GM12878 (cell line): ENCODE measurements around the gene SYS1. TPM values are rescaled to one million over a fixed set of nuclear protein-coding genes. Genes with fewer than 3 reads are reported as not detected.

Source experiments
- BHLHE40 ChIP-seq, 2 experiments: fragments of 450-650 bp in 1 of 2; IDR thresholded peaks; 2 replicates each; pipeline ENCODE4 v1.6.1; 2011 to 2017; ENCODE audit warnings: low read depth in 2 of 2, borderline replicate concordance in 1 of 2, improper control_type of control experiment in 1 of 2, low read length in 1 of 2, mild to moderate bottlenecking in 1 of 2
- BMI1 ChIP-seq: fragments of 450-650 bp; IDR thresholded peaks from 2 replicates; pipeline ENCODE4 v1.6.1; 2016; ENCODE audit warnings: mild to moderate bottlenecking, moderate library complexity, borderline replicate concordance
- FOS ChIP-seq: IDR thresholded peaks from 3 replicates; pipeline ENCODE4 v1.6.1; 2011; ENCODE audit warnings: borderline replicate concordance; ENCODE audit not compliant: insufficient read length; ENCODE audit errors: extremely low read depth
- GABPA ChIP-seq: IDR thresholded peaks from 2 replicates; pipeline ENCODE4 v1.6.1; 2014; ENCODE audit warnings: antibody characterized with exemption, low read depth, mild to moderate bottlenecking, inconsistent platforms
- HDAC2 ChIP-seq: fragments of 200-600 bp; sonication (generic); IDR thresholded peaks from 2 replicates; pipeline ENCODE4 v1.6.1; 2017
- KAT2A ChIP-seq: conservative IDR thresholded peaks from 2 replicates; pipeline ENCODE4 v1.6.1; 2011; ENCODE audit warnings: low read depth, low read length; ENCODE audit not compliant: control insufficient read depth
- NBN ChIP-seq: fragments of 450-650 bp; IDR thresholded peaks from 2 replicates; pipeline ENCODE4 v1.6.1; 2016
- NR2C1 ChIP-seq: fragments of 450-650 bp; IDR thresholded peaks from 2 replicates; pipeline ENCODE4 v1.6.1; 2017; ENCODE audit warnings: antibody characterized with exemption, mild to moderate bottlenecking, moderate library complexity
- RAD51 ChIP-seq: fragments of 450-650 bp; IDR thresholded peaks from 2 replicates; pipeline ENCODE4 v1.6.1; 2016; ENCODE audit warnings: moderate library complexity, mild to moderate bottlenecking, inconsistent platforms
- SREBF1 ChIP-seq: IDR thresholded peaks from 2 replicates; pipeline ENCODE4 v1.6.1; 2012; ENCODE audit warnings: mild to moderate bottlenecking, low read length
- SUZ12 ChIP-seq: fragments of 200-600 bp; sonication (generic); IDR thresholded peaks from one replicate; pipeline ENCODE4 v1.6.1; 2018; ENCODE audit warnings: antibody characterized with exemption, mild to moderate bottlenecking; ENCODE audit not compliant: unreplicated experiment
- polyA plus RNA-seq, 11 experiments: library from polyadenylated mRNA; depleted of rRNA in 4 of 11; unstranded in 6 of 11; stranded (reverse) in 5 of 11; fragments of >200 nt; fragmentation: Nextera tagmentation in 4 of 11; fragmentation: Illumina TruSeq in 1 of 11; extraction: Ambion mirVana in 4 of 11; extraction: Trizol in 1 of 11; gene quantifications; 1 replicate in 1 of 11; 2 replicates in 10 of 11; pipeline versions ENCODE4 v1.2.1 to v1.2.3, GENCODE V29; 2011 to 2016; ENCODE audit warnings: inconsistent platforms in 2 of 11, missing spikeins in 2 of 11, low read depth in 1 of 11
- total RNA-seq, 4 experiments: library from RNA; depleted of rRNA in 3 of 4; stranded (reverse); fragments of >200 nt in 3 of 4; fragmentation: Illumina TruSeq in 1 of 4; extraction: Trizol in 1 of 4; gene quantifications; 2 replicates each; pipeline versions ENCODE4 v1.2.1 to v1.2.3, GENCODE V29; 2013 to 2021
- TF ChIP-seq, protein P1 (sequence below): fragments of 450-650 bp; IDR thresholded peaks from 2 replicates; pipeline ENCODE4 v1.6.1; 2016; ENCODE audit warnings: mild to moderate bottlenecking, moderate library complexity, borderline replicate concordance
- TF ChIP-seq, protein P2 (sequence below): fragments of 450-650 bp; IDR thresholded peaks from 2 replicates; pipeline ENCODE4 v1.6.1; 2016; ENCODE audit warnings: mild to moderate bottlenecking

Gene SYS1
- total and polyA plus RNA-seq, 10 of the 15 experiments (the other 5 are each of a cell fraction or from before 2014, with no cell fraction given), result 5.1 to 22.6 (median 9.3) TPM

DNA sequence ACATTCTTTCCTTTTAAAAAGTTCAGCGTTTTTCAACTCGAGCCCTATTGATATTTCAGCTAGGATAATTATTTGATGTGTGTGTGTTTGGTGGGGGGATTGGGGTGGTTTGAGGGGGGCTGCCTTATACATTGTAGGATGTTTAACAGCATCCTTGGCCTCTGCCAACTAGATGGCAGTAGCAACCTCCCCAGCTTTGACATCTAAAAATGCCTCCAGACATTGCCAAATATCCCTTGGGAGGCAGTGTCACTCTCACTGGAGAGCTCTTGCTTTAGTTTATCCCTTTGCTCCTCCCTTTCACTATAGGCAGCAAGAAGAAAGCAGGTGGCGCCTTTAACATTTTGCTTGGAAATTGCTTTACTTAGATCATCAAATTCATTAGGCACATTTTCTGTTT lies 29.8 kb downstream of the SYS1 start (continued):
- TF ChIP-seq FOS (no peak), NBN (no peak), BHLHE40 (IDR thresholded peaks at IDR 0.05; ENCODE audit: borderline replicate concordance in 1 of 2, low read depth in 2 of 2, low read length in 1 of 2) (no peak), SUZ12 (no peak), GABPA (no peak), SREBF1 (no peak), KAT2A (no peak), RAD51 (no peak), BMI1 (no peak), HDAC2 (no peak), NR2C1 (no peak)
- TF ChIP-seq, protein P1, sequence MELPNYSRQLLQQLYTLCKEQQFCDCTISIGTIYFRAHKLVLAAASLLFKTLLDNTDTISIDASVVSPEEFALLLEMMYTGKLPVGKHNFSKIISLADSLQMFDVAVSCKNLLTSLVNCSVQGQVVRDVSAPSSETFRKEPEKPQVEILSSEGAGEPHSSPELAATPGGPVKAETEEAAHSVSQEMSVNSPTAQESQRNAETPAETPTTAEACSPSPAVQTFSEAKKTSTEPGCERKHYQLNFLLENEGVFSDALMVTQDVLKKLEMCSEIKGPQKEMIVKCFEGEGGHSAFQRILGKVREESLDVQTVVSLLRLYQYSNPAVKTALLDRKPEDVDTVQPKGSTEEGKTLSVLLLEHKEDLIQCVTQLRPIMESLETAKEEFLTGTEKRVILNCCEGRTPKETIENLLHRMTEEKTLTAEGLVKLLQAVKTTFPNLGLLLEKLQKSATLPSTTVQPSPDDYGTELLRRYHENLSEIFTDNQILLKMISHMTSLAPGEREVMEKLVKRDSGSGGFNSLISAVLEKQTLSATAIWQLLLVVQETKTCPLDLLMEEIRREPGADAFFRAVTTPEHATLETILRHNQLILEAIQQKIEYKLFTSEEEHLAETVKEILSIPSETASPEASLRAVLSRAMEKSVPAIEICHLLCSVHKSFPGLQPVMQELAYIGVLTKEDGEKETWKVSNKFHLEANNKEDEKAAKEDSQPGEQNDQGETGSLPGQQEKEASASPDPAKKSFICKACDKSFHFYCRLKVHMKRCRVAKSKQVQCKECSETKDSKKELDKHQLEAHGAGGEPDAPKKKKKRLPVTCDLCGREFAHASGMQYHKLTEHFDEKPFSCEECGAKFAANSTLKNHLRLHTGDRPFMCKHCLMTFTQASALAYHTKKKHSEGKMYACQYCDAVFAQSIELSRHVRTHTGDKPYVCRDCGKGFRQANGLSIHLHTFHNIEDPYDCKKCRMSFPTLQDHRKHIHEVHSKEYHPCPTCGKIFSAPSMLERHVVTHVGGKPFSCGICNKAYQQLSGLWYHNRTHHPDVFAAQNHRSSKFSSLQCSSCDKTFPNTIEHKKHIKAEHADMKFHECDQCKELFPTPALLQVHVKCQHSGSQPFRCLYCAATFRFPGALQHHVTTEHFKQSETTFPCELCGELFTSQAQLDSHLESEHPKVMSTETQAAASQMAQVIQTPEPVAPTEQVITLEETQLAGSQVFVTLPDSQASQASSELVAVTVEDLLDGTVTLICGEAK, result no peak
- TF ChIP-seq, protein P2, sequence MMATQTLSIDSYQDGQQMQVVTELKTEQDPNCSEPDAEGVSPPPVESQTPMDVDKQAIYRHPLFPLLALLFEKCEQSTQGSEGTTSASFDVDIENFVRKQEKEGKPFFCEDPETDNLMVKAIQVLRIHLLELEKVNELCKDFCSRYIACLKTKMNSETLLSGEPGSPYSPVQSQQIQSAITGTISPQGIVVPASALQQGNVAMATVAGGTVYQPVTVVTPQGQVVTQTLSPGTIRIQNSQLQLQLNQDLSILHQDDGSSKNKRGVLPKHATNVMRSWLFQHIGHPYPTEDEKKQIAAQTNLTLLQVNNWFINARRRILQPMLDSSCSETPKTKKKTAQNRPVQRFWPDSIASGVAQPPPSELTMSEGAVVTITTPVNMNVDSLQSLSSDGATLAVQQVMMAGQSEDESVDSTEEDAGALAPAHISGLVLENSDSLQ, result no peak
